ENCODE measurements around the gene CCDC71. TPM values are rescaled to one million over a fixed set of nuclear protein-coding genes. Genes with fewer than 3 reads are reported as not detected.
A peak's percentile ranks its signal among the peaks of the same experiment; 100 is the strongest.

Gene CCDC71
- total RNA-seq, 1 experiment from 2014 or later = 22.0 TPM

GRCh38 chr3:49163609-49164008, 2.5 kb downstream of the CCDC71 start:
- no peak overlapping the region for H3K9ac ChIP-seq (ENCODE audit: low read length)
- no peak overlapping the region for H3K4me2 ChIP-seq (ENCODE audit: low read depth, low read length, poor library complexity, severe bottlenecking)
- no peak overlapping the region for H2AFZ ChIP-seq (ENCODE audit: low read length)
- DNase-seq = no peak
- no peak overlapping the region for H3K4me3 ChIP-seq (ENCODE audit: low read length)
- H3K27ac ChIP-seq (ENCODE audit: low read length) = no peak overlapping the region
- peaks cover 4% of the 10 kb centered on the region; the same call in 1 of the 2 replicates for H3K9me3 ChIP-seq (ENCODE audit: low read length)
- H3K36me3 ChIP-seq (ENCODE audit: insufficient read depth, low read length) = peaks cover 18% of the 10 kb centered on the region; the same call in 1 of the 2 replicates
- no peaks in the 10 kb centered on the region for H3K9me2 ChIP-seq (replicated peaks; ENCODE audit: insufficient read depth, low read length)
- peaks cover 22% of the 10 kb centered on the region for H3K79me2 ChIP-seq (ENCODE audit: low read length)
- H3K27me3 ChIP-seq (ENCODE audit: low read length) = no peaks in the 10 kb centered on the region
- H3K4me1 ChIP-seq (ENCODE audit: low read length) = peaks cover 18% of the 10 kb centered on the region
- no peaks in the 10 kb centered on the region for H4K20me1 ChIP-seq (ENCODE audit: insufficient read depth, low read depth, low read length)

- peaks cover 4% of the 10 kb centered on the region; the same call in 1 of the 2 replicates for H3K9me3 ChIP-seq (ENCODE audit: low read length)
- H3K4me1 ChIP-seq (ENCODE audit: low read length) = peaks cover 18% of the 10 kb centered on the region
- H3K9ac ChIP-seq (ENCODE audit: low read length) = no peak overlapping the region
Measured at GRCh38 chr3:49162751-49163419, 3.2 kb downstream of the CCDC71 start.

GRCh38 chr3:49161808-49162530, 4.2 kb downstream of the CCDC71 start:
- Histone ChIP-seq H3K79me2 (ENCODE audit: low read length) (peaks cover 22% of the 10 kb centered on the region), H3K27me3 (ENCODE audit: low read length) (no peaks in the 10 kb centered on the region), H3K9me2 (replicated peaks; ENCODE audit: insufficient read depth, low read length) (no peaks in the 10 kb centered on the region), H3K4me1 (ENCODE audit: low read length) (peaks cover 18% of the 10 kb centered on the region), H4K20me1 (ENCODE audit: insufficient read depth, low read depth, low read length) (no peaks in the 10 kb centered on the region), H3K36me3 (ENCODE audit: insufficient read depth, low read length) (peaks cover 18% of the 10 kb centered on the region; the same call in 1 of the 2 replicates), H3K4me3 (ENCODE audit: low read length) (no peak overlapping the region), H2AFZ (ENCODE audit: low read length) (no peak overlapping the region), H3K4me2 (ENCODE audit: low read depth, low read length, poor library complexity, severe bottlenecking) (no peak overlapping the region), H3K9ac (ENCODE audit: low read length) (no peak overlapping the region; the same call in 1 of the 2 replicates), H3K9me3 (ENCODE audit: low read length) (peaks cover 3% of the 10 kb centered on the region; the same call in 1 of the 2 replicates), H3K27ac (ENCODE audit: low read length) (no peak overlapping the region)
- DNase-seq = no peak

More at GRCh38 chr3:49162751-49163419, 3.2 kb downstream of the CCDC71 start:
- Histone ChIP-seq H3K4me3 (ENCODE audit: low read length) (no peak overlapping the region), H3K4me2 (ENCODE audit: low read depth, low read length, poor library complexity, severe bottlenecking) (no peak overlapping the region), H3K27ac (ENCODE audit: low read length) (no peak overlapping the region), H3K79me2 (ENCODE audit: low read length) (peaks cover 22% of the 10 kb centered on the region), H3K9me2 (replicated peaks; ENCODE audit: insufficient read depth, low read length) (no peaks in the 10 kb centered on the region), H4K20me1 (ENCODE audit: insufficient read depth, low read depth, low read length) (no peaks in the 10 kb centered on the region), H3K36me3 (ENCODE audit: insufficient read depth, low read length) (peaks cover 18% of the 10 kb centered on the region; the same call in 1 of the 2 replicates), H3K27me3 (ENCODE audit: low read length) (no peaks in the 10 kb centered on the region), H2AFZ (ENCODE audit: low read length) (no peak overlapping the region)
- DNase-seq = no peak

GRCh38 chr3:49161197-49161596, 4.9 kb downstream of the CCDC71 start:
- Histone ChIP-seq H3K27me3 (ENCODE audit: low read length) (no peaks in the 10 kb centered on the region), H4K20me1 (ENCODE audit: insufficient read depth, low read depth, low read length) (no peaks in the 10 kb centered on the region), H3K9me2 (replicated peaks; ENCODE audit: insufficient read depth, low read length) (no peaks in the 10 kb centered on the region), H2AFZ (ENCODE audit: low read length) (no peak overlapping the region), H3K9me3 (ENCODE audit: low read length) (no peaks in the 10 kb centered on the region), H3K27ac (ENCODE audit: low read length) (no peak overlapping the region), H3K4me3 (ENCODE audit: low read length) (no peak overlapping the region), H3K4me1 (ENCODE audit: low read length) (peaks cover 13% of the 10 kb centered on the region), H3K79me2 (ENCODE audit: low read length) (peaks cover 22% of the 10 kb centered on the region), H3K9ac (ENCODE audit: low read length) (no peak overlapping the region), H3K36me3 (ENCODE audit: insufficient read depth, low read length) (peaks cover 18% of the 10 kb centered on the region; the same call in 1 of the 2 replicates), H3K4me2 (ENCODE audit: low read depth, low read length, poor library complexity, severe bottlenecking) (no peak overlapping the region)
- DNase-seq = no peak

- Histone ChIP-seq H3K9me2 (replicated peaks; ENCODE audit: insufficient read depth, low read length) (no peaks in the 10 kb centered on the region), H3K36me3 (ENCODE audit: insufficient read depth, low read length) (peaks cover 8% of the 10 kb centered on the region; the same call in 1 of the 2 replicates), H3K4me3 (ENCODE audit: low read length) (no peak overlapping the region), H3K4me2 (ENCODE audit: low read depth, low read length, poor library complexity, severe bottlenecking) (no peak overlapping the region), H3K27me3 (ENCODE audit: low read length) (no peaks in the 10 kb centered on the region), H3K27ac (ENCODE audit: low read length) (no peak overlapping the region), H3K9ac (ENCODE audit: low read length) (no peak overlapping the region), H3K9me3 (ENCODE audit: low read length) (no peaks in the 10 kb centered on the region), H3K4me1 (ENCODE audit: low read length) (no peaks in the 10 kb centered on the region), H3K79me2 (ENCODE audit: low read length) (peaks cover under 1% of the 10 kb centered on the region; the same call in 1 of the 2 replicates), H2AFZ (ENCODE audit: low read length) (no peak overlapping the region), H4K20me1 (ENCODE audit: insufficient read depth, low read depth, low read length) (no peaks in the 10 kb centered on the region)
- DNase-seq = no peak
Measured at GRCh38 chr3:49158792-49159191, 7.3 kb downstream of the CCDC71 start.

- Histone ChIP-seq H3K27me3 (ENCODE audit: low read length) (no peaks in the 10 kb centered on the region), H3K4me2 (ENCODE audit: low read depth, low read length, poor library complexity, severe bottlenecking) (no peak overlapping the region), H4K20me1 (ENCODE audit: insufficient read depth, low read depth, low read length) (no peaks in the 10 kb centered on the region), H3K36me3 (ENCODE audit: insufficient read depth, low read length) (peaks cover 2% of the 10 kb centered on the region; the same call in 1 of the 2 replicates), H3K4me1 (ENCODE audit: low read length) (no peaks in the 10 kb centered on the region), H3K9me2 (replicated peaks; ENCODE audit: insufficient read depth, low read length) (no peaks in the 10 kb centered on the region), H3K4me3 (ENCODE audit: low read length) (no peak overlapping the region), H2AFZ (ENCODE audit: low read length) (no peak overlapping the region), H3K9ac (ENCODE audit: low read length) (no peak overlapping the region), H3K9me3 (ENCODE audit: low read length) (no peaks in the 10 kb centered on the region), H3K27ac (ENCODE audit: low read length) (no peak overlapping the region), H3K79me2 (ENCODE audit: low read length) (no peaks in the 10 kb centered on the region)
- peak; percentile 80 for DNase-seq
Measured at GRCh38 chr3:49158103-49158709, 7.9 kb downstream of the CCDC71 start.

- no peak overlapping the region for H3K9ac ChIP-seq (ENCODE audit: low read length)
- H3K36me3 ChIP-seq (ENCODE audit: insufficient read depth, low read length) = no peaks in the 10 kb centered on the region
- H3K27ac ChIP-seq (ENCODE audit: low read length) = no peak overlapping the region
- H3K4me3 ChIP-seq (ENCODE audit: low read length) = no peak overlapping the region
- H2AFZ ChIP-seq (ENCODE audit: low read length) = no peak overlapping the region
- H3K9me2 ChIP-seq (replicated peaks; ENCODE audit: insufficient read depth, low read length) = no peaks in the 10 kb centered on the region
- no peaks in the 10 kb centered on the region for H3K27me3 ChIP-seq (ENCODE audit: low read length)
- H3K4me1 ChIP-seq (ENCODE audit: low read length) = no peaks in the 10 kb centered on the region
- H3K4me2 ChIP-seq (ENCODE audit: low read depth, low read length, poor library complexity, severe bottlenecking) = no peak overlapping the region
- H3K79me2 ChIP-seq (ENCODE audit: low read length) = no peaks in the 10 kb centered on the region
- H3K9me3 ChIP-seq (ENCODE audit: low read length) = no peaks in the 10 kb centered on the region
- H4K20me1 ChIP-seq (ENCODE audit: insufficient read depth, low read depth, low read length) = no peaks in the 10 kb centered on the region
- no peak for DNase-seq
Measured at GRCh38 chr3:49157289-49157688, 8.8 kb downstream of the CCDC71 start.

GRCh38 chr3:49153349-49153912, 12.7 kb downstream of the CCDC71 start:
- Histone ChIP-seq H3K27me3 (ENCODE audit: low read length) (no peaks in the 10 kb centered on the region), H3K79me2 (ENCODE audit: low read length) (no peaks in the 10 kb centered on the region), H3K4me2 (ENCODE audit: low read depth, low read length, poor library complexity, severe bottlenecking) (no peak overlapping the region), H2AFZ (ENCODE audit: low read length) (no peak overlapping the region), H3K4me3 (ENCODE audit: low read length) (no peak overlapping the region), H3K36me3 (ENCODE audit: insufficient read depth, low read length) (no peaks in the 10 kb centered on the region), H3K9me3 (ENCODE audit: low read length) (no peaks in the 10 kb centered on the region), H3K9me2 (replicated peaks; ENCODE audit: insufficient read depth, low read length) (no peaks in the 10 kb centered on the region), H4K20me1 (ENCODE audit: insufficient read depth, low read depth, low read length) (no peaks in the 10 kb centered on the region), H3K9ac (ENCODE audit: low read length) (no peak overlapping the region), H3K27ac (ENCODE audit: low read length) (no peak overlapping the region), H3K4me1 (ENCODE audit: low read length) (no peaks in the 10 kb centered on the region)
- DNase-seq = no peak

All from Karpas-422 (cell line).